ENCODE measurements around the gene DNAJA3. TPM values are rescaled to one million over a fixed set of nuclear protein-coding genes. Genes with fewer than 3 reads are reported as not detected.
A peak's percentile ranks its signal among the peaks of the same experiment; 100 is the strongest.

Gene DNAJA3
- total RNA-seq, 1 experiment from 2014 or later: 101 TPM

GRCh38 chr16:4401510-4401909, 24.2 kb upstream of the DNAJA3 start:
- Histone ChIP-seq H3K36me3 (ENCODE audit: insufficient read depth, low read length, poor library complexity, severe bottlenecking) (no peaks in the 10 kb centered on the region), H3K27ac (ENCODE audit: low read depth, low read length, poor library complexity, severe bottlenecking) (no peak overlapping the region), H3K27me3 (replicated peaks; ENCODE audit: insufficient read depth, low read depth, low read length, poor library complexity) (no peaks in the 10 kb centered on the region), H3K4me1 (ENCODE audit: insufficient read depth, low read length, poor library complexity, severe bottlenecking) (no peaks in the 10 kb centered on the region), H3K4me3 (ENCODE audit: low read depth, low read length, poor library complexity, severe bottlenecking) (no peak overlapping the region), H3K9me3 (ENCODE audit: low read depth, low read length, poor library complexity, severe bottlenecking) (no peaks in the 10 kb centered on the region)
- BruUV-seq (replicated peaks): no TSS peak
- intact Hi-C loops (cut with micrococcal nuclease; ENCODE audit: unreplicated experiment): loop anchor here (5.0 to 10.0 kb wide), 2 partner anchors 419 to 553 kb away; partner anchors contain the start of gene SEC14L5
- DNase-seq (ENCODE audit: low spot score): no peak
- ChIA-PET CTCF (interaction anchor here (1.0 to 3.3 kb wide), 4 partner anchors 42 to 148 kb away, joined by 12 to 37 read pairs (median 16); no protein-coding TSS in a partner anchor), POLR2A (ENCODE audit: low non-redundant PET) (no interaction called here)
- TF ChIP-seq CTCF (conservative IDR thresholded peaks at IDR 0.05; ENCODE audit: low read depth, low read length): no peak
- TF ChIP-seq EZH2 (IDR thresholded peaks at IDR 0.05; ENCODE audit: borderline replicate concordance, low read depth, low read length, poor library complexity, severe bottlenecking): no peak

- intact Hi-C loops (cut with micrococcal nuclease; ENCODE audit: unreplicated experiment): loop anchor here (1.0 to 10.0 kb wide), 5 partner anchors 43 to 552 kb away; partner anchors contain the start of gene SEC14L5
- TF ChIP-seq EZH2 (IDR thresholded peaks at IDR 0.05; ENCODE audit: borderline replicate concordance, low read depth, low read length, poor library complexity, severe bottlenecking) (no peak), CTCF (conservative IDR thresholded peaks at IDR 0.05; ENCODE audit: low read depth, low read length) (peak; percentile 96)
- ChIA-PET CTCF (interaction anchor here (0.5 to 3.3 kb wide), 24 partner anchors 10 to 870 kb away, joined by 3 to 37 read pairs (median 4); partner anchors contain the start of genes PAM16 and TFAP4), POLR2A (ENCODE audit: low non-redundant PET) (no interaction called here)
- Histone ChIP-seq H3K27ac (ENCODE audit: low read depth, low read length, poor library complexity, severe bottlenecking) (no peak overlapping the region), H3K36me3 (ENCODE audit: insufficient read depth, low read length, poor library complexity, severe bottlenecking) (no peaks in the 10 kb centered on the region), H3K4me3 (ENCODE audit: low read depth, low read length, poor library complexity, severe bottlenecking) (peak overlapping the region; percentile 33), H3K27me3 (replicated peaks; ENCODE audit: insufficient read depth, low read depth, low read length, poor library complexity) (no peaks in the 10 kb centered on the region), H3K9me3 (ENCODE audit: low read depth, low read length, poor library complexity, severe bottlenecking) (no peaks in the 10 kb centered on the region), H3K4me1 (ENCODE audit: insufficient read depth, low read length, poor library complexity, severe bottlenecking) (no peaks in the 10 kb centered on the region)
- peak; percentile 84 for DNase-seq (ENCODE audit: low spot score)
- BruUV-seq (replicated peaks): no TSS peak
Measured at GRCh38 chr16:4402439-4403132, 23.1 kb upstream of the DNAJA3 start.

GRCh38 chr16:4403133-4403949, 22.3 kb upstream of the DNAJA3 start:
- no peak overlapping the region for H3K4me3 ChIP-seq (ENCODE audit: low read depth, low read length, poor library complexity, severe bottlenecking)
- no peaks in the 10 kb centered on the region for H3K36me3 ChIP-seq (ENCODE audit: insufficient read depth, low read length, poor library complexity, severe bottlenecking)

More at GRCh38 chr16:4403133-4403949, 22.3 kb upstream of the DNAJA3 start:
- DNase-seq (ENCODE audit: low spot score): no peak
- Histone ChIP-seq H3K27me3 (replicated peaks; ENCODE audit: insufficient read depth, low read depth, low read length, poor library complexity) (no peaks in the 10 kb centered on the region), H3K9me3 (ENCODE audit: low read depth, low read length, poor library complexity, severe bottlenecking) (no peaks in the 10 kb centered on the region), H3K27ac (ENCODE audit: low read depth, low read length, poor library complexity, severe bottlenecking) (no peak overlapping the region), H3K4me1 (ENCODE audit: insufficient read depth, low read length, poor library complexity, severe bottlenecking) (no peaks in the 10 kb centered on the region)
- TF ChIP-seq CTCF (conservative IDR thresholded peaks at IDR 0.05; ENCODE audit: low read depth, low read length) (no peak), EZH2 (IDR thresholded peaks at IDR 0.05; ENCODE audit: borderline replicate concordance, low read depth, low read length, poor library complexity, severe bottlenecking) (no peak)
- intact Hi-C loops (cut with micrococcal nuclease; ENCODE audit: unreplicated experiment): loop anchor here (2.0 to 10.0 kb wide), 3 partner anchors 143 to 551 kb away; partner anchors contain the start of gene SEC14L5
- CTCF ChIA-PET: interaction anchor here (0.5 to 3.3 kb wide), 21 partner anchors 11 to 871 kb away, joined by 3 to 37 read pairs (median 4); partner anchors contain the start of genes PAM16 and TFAP4
- POLR2A ChIA-PET (ENCODE audit: low non-redundant PET): interaction anchor here (0.6 kb wide), 1 partner anchor 222 kb away, joined by 3 read pairs; no protein-coding TSS in a partner anchor
- no TSS peak for BruUV-seq (replicated peaks)
